ENCODE measurements around the gene ILF2.
"Not testable (repeated sequence)": the region's sequence is repeated elsewhere in the genome, so short reads cannot be mapped to it uniquely, and the experiment has no call there.

Gene ILF2

DNA sequence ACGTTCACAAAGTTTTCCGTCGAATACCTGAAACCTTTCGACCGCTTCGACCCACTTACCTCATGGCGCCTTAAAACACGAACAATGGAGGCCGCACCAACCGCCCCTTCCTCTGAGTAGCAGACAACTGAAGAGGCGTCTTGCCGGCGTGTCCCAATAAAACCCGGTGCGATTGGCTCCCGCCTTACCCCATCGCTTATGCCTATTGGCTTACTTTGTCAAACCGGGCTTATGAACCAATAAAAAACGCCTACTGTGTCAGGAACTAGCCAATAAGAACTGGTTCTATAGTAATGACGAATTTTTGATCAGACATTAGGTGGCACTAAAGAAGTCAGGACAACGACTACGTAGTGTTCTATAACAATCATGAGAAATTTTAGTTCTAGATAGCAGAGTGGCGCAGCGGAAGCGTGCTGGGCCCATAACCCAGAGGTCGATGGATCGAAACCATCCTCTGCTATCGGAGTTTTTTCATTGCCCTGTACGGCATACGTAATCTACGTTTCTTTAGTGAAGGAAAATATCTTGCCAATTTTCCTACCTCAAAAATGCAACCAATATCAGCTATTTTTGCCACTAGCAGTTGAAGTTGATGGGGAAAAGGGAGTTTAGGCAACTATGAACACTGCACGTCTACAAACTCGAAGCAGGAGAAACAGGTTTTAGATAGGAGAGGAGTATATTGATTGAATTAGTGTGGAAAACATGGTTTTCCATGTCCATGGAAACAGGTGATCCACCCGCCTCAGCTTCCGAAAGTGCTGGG, at the start of gene ILF2:
Gene ILF2, minus strand, starts transcription at position 135 of the 769 bp plus-strand sequence. Its CDS starts 71 bp downstream, at position 64.
- DNase-seq, result peak; percentile 99

DNA sequence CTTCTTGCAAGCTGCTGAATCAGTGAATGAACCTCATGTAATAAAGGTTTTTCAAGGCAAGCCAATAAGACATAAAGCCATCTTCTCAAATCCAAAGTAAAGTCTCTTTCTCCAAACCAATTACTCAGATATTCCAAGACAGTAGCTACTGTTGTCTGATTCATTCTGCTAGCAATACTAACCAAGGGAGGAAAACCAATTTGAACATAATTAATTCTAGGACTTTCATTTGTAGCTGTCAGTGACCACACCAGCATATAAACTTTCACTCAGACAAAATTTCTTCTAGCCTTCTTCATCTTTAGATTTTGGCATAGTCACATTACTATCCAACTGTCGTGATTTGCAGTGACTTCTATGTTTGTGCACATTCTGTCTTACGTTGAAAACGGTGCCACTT, 46.5 kb upstream of the ILF2 start:
- no peak for DNase-seq

DNA sequence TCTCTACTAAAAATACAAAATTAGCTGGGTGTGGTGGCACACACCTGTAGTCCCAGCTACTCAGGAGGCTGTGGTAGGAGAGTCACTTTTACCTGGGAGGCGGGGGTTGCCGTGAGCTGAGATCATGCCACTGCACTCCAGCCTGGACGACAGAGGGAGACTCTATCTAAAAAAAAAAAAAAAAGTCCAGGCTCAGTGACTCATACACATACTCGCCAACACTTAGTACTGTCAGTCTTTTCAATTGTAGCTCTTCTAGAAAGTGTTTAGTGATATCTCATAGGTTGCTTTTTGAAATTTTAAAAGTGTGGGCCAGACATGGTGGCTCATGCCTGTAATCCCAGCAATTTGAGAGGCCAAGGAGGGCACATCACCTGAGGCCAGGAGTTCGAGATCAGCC, 45.4 kb upstream of the ILF2 start:
- not testable (repeated sequence) for DNase-seq

DNA sequence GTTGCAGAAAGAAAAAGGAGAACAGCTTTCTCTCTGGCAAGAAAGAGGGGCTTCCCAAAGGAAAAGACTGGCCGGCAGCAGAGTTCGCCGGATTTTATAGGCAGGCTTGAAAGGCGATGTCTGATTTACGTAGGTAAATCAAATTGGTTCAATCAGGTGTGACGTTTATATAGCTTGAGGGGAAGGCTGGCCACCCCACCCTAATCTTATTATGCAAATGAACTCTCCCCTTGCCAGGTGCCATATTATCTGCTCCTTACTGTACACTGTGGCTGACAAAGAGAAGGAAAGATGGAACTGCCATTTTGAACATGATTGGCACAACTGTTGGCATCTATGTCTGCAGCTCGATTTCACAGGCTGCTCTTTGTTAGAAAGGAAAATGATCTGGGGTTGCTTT, 40.2 kb upstream of the ILF2 start:
- no peak for DNase-seq

DNA sequence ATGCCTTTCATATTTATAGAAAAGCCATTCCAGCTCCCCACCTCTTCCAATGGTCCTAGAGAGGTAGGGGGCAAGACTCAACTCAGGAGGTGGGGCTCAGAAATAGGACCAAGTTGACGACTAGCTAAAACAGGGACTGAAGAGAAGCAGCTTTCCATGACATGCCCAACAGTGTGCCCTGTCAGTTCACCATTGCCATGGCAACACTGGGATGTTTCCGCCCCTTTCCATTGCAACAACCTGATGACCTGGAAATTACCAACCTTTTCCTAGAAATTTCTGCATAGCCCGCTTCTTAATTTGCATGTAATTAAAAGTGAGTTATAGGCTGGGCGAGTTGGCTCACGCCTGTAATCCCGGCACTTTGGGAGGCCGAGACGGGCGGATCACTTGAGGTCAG, 34.7 kb upstream of the ILF2 start:
- no peak for DNase-seq

DNA sequence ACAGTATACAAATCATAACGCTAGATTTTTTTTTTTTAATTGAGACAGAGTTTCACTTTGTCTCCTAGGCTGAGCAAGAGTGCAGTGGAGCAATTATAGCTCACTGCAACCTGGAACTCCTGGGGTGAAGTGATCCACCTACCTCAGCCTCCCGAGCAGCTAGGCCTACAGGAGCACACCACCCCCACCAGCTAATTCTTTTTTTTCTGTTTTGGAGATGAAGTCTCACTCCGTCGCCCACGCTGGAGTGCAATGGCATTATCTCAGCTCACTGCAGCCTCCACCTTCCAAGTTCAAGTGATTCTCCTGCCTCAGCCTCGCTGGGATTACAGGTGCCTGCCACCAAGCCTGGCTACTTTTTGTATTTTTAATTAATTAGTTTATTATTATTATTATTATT, 29.0 kb upstream of the ILF2 start:
- no peak for DNase-seq

DNA sequence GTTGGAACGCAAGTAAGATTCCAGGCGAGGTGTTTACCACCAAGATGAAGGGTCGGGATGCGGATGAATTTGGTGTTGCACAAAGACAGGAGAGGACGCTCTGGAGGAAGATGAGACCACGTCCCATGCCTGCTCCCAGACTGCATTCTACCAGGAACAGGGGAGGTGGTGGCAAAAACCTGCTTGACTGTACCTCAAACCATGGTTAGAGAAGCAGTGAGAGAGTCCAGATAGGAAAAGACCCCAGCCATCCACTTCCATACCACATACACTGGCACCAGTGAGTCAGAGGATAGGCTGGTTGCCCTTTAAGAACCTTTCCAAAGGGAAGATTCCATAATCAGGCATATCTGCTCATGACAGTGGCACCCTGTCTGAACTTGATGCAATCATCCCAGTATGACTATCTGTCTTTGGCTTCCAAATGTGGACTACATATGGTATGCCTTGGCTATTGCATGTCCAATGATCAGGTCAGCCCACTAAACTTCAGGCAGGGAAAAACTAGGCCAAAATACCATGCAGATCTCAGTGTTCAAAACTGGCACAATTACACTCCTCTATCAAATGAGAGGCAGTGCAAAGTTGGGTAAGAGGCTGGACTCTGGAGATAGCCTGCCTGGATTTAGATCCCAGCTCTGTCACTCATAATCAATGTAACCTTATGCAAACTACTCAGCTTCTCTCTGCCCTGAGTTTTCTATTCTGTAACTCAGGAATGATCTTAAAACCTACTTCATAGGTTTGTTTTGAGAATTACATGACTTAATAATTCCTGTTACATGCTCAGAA, 28.3 kb upstream of the ILF2 start:
- DNase-seq, result no peak

DNA sequence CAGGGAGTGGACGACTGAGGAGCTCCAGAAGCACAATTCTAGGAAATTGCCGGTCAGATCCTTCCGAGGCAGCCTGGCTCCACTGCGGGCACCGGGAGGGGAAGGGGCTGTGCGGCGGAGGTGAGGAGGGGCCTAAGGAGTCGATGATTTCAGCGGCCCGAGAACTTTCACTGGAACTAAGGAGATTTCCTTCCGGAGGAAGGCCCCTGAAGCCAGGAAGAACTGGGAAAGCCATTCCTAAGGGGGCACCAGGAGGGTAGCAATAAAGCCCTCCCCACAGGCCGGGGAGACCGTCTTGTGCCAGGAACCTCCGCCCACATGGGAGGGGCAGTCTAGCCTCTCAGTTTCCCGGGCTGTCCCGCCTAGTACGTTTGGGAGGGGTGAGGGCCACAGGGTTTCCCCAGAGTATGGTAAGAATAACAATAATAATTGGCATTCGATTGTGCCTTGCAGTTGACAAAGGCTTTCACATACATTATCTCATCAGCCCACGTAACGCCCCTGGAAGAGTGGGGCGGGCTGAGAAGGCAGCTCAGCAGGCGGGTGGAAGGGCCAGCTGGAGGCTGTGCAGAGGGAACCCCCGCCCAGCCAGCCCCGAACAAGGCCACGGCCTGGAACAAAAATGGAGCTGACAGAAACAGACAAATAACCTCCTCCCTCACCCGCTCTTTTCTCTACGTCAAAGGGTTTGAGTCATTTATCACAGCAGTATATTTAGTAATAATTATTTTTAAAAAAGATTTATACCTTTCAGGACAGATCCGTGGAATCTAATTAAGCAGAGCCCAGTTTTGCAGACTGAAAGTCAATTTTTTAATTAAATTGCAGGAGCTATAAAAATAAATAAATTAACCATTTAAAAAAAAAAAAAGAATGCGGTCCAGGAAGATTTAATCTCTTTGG, 27.5 kb upstream of the ILF2 start:
- DNase-seq, result no peak

DNA sequence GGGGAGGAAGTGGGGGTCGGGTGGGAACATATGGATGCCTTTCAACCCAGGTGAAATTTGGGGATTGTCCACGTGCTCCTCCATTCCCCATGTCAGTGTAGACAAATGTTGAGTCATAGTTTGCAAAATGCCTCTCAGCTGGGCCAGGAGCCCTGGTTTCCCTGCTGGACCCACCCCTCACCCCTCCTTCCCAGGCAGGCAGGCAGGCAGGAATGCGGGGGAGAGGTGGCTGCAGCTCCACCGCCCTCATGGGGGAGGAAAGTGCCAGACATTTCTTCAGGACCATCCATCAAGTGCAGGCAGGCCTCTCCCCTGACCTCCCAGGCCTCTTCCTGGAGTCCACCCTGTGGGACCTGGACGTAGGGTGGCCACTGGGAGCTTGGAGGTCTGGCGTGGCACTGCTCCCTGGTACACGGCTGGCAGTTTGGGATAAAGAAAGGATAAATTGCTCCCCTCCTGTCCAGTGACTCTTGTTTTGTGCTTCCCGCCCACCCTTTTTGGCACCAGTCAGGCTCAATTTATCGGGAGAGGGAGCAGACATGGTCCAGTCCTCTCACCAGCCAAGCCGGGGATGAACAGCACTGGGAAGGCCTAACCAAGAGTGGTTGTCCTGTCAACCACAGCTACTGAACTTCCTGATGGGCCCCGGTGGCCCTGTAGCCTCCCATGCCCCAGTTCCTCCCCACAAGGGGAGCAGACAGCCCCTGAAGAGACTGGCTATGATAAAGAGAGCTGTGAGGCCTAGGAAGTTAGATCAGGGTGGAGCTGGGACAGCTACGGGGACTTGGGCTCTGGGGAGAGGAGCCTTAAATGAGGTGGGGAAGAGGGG, 26.6 kb upstream of the ILF2 start:
- DNase-seq, result no peak

DNA sequence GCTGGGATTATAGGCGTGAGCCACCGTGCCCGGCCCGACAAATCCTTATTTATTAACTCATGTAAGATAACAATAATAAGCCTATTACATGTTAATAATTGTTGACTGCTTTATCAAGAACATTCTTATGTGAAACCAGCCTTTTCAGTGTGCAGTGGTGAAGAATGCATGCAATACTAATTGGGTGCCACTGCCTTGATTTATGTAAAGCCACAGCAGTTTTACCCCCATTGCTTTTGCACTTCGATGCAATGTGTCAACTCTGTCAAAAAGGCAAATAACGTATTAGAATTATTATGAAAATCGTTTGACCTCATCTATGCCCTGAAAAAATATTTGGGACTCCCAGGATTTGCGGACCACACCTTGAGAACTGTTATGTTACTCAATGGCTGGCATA, 25.9 kb upstream of the ILF2 start:
- DNase-seq, result no peak

DNA sequence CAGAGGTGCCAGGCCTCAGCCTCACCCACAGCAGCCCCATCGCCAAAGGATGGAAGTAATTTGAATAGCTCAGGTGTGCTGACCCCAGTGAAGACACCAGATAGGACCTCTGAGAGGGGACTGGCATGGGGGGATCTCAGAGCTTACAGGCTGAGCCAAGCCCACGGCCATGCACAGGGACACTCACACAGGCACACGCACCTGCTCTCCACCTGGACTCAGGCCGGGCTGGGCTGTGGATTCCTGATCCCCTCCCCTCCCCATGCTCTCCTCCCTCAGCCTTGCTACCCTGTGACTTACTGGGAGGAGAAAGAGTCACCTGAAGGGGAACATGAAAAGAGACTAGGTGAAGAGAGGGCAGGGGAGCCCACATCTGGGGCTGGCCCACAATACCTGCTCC, 22.7 kb upstream of the ILF2 start:
- no peak for DNase-seq

DNA sequence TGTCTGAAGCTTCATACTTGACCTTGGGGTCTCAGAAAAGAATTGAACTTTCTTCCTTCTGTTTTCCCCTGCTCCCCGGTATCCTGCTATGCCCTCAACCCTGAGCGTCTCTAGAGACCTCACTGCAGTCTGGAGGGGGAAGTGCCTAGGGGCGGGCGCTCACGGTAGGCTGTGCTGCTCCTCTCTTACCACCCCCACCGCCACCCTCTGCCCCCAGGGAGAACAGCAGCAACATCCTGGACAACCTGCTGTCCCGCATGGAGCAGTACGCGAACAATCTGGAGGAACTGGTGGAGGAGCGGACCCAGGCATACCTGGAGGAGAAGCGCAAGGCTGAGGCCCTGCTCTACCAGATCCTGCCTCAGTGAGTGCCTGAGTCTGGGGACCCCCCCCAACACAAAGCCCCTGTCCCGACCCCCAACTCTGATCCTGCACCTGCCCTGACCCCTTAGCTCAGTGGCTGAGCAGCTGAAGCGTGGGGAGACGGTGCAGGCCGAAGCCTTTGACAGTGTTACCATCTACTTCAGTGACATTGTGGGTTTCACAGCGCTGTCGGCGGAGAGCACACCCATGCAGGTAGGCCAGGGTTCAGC, 18.0 kb upstream of the ILF2 start:
- no peak for DNase-seq

DNA sequence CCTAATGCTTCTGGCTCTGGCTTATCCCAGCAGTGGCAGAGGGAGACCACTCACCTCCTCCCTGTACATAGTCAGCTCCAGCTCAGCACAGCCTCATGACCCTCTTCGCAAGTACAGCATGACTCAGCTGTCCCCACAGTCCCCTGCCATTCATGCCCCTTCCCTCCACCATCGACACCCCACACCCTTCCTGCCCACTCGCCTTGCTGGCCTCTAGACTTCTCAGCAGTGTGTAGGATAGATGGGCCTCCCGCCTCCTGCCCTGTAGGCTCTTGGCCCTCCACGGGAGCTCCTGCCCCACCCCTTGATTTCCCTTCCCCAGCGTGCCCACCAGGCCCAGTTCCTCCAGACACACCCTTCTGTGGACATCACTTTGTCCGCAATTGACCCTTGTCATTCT, 17.5 kb upstream of the ILF2 start:
- DNase-seq, result no peak

DNA sequence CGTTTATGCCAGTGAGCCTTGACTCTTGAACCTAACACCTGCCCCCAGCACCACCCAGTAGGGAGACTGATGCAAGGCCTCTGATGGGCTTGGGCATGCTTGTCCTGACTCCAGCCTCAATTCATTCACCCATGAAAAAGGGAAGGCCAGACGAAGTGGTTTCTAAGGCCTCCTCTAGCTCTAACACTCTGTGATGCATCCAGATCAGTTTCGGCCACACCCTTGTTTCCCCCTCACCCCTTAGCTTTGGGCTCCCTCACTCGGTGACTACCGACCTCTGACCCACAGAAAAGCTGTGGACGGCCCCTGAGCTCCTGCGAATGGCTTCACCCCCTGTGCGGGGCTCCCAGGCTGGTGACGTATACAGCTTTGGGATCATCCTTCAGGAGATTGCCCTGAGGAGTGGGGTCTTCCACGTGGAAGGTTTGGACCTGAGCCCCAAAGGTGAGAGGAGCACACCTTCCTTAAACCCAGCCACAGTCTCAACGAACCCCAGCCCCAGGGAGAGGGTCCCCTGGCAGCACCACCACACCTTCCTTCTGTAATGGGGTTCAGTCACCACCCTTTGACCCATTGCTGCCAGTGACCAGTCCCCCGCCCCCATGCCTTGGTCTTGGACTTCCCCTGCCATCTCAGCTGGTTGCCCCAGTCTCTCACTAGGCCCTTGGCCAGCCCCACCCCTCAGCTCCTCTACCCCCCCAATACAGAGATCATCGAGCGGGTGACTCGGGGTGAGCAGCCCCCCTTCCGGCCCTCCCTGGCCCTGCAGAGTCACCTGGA, 16.7 kb upstream of the ILF2 start:
- no peak for DNase-seq

DNA sequence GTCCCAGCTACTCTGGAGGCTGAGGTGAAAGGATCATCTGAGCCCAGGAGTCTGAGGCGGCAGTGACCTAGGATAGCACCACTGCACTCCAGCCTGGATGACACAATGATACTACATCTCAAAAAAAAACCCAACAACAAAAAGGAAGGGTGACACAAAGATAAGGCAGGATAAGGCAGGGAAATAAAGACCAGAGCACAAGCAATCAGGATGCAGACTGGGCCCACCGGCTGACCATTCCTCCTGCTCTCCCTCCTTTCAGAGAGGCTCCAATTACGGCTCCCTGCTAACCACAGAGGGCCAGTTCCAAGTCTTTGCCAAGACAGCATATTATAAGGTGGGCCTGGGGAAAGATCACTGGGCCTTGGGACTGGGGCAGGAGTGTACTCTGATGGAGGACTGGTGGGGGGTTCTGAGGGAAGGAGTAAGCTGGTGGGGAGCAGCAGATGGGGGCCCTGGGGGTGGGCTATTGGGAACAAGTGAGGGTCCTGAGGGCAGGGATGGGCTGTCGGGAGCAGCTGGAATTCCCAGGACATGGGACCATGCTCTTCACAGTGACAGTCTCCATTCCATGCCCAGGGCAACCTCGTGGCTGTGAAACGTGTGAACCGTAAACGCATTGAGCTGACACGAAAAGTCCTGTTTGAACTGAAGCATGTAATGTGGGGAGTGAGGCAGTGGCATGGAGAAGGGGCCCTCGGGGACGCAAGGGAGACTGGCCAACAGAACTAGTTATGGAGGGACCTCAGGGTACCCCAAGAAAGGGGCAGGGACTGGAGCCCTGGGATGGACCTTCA, 14.9 kb upstream of the ILF2 start:
- DNase-seq, result no peak

DNA sequence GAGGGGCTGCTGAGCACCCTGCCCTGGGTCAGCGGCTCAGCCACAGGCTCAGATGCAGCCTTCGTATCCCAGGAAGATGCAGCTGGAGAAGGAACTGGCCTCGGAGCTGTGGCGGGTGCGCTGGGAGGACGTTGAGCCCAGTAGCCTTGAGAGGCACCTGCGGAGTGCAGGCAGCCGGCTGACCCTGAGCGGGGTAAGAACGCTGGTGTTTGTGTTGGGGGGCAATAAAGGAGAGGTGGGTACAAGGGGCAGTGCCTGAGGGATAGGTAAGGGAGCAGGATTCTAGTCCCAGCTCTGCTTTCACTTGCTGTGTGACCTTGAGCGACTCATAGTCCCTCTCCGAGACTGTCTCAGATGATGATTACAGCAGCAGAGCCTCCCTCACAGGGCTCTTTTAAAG, 14.1 kb upstream of the ILF2 start:
- DNase-seq, result no peak

DNA sequence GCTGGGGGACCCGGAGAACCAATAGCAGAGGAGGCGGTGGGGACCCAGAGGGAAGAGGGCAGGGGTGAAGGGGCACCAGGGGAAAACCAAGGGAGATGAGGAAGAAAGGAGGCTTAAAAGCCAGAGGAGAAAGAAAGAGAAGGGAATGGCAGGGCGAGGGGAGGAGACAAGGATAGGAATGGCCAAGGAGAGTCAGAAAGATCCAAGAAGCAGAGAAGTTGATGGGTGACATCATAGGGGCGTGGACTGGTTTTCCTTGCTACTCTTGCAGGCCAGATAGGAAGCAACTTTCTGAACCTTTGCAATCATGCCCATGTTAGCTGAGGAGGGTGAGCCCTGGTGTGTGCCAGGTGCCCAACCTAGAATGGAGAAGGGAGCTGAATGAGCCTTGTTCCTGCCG, 13.1 kb upstream of the ILF2 start:
- DNase-seq, result no peak

DNA sequence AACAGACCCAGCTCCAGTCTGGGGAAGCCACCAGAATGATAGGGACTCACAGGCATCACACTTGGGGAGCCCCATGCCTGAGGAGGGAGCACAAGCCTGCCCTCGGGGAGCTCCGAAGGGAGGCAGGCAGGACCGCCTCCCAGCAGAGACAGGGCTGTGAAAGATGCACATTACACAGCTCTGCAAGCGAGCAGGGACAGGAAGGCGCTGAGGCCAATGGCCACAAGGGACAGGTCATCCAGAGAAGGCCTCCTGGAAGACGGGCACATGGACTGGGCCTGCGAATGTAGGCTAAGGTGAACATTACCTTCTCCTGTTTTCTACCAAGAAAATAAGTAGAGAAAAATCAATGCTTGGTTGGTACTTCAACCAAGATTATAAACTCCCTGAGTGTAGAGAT, 11.9 kb upstream of the ILF2 start:
- no peak for DNase-seq

DNA sequence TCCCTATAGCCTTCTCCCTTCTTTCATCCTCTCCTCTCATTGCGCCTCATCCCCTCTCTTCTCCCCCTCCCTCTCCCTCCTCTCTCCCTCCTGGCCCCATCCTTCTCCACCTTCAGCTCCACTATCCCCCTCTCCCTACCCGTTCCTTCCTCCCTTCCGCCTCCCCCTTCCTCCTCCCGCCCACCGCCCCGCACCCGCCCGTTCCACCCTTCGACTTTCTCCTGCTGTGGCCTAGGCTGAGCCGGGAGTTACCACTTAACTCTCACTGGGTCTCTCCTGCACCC, 9.3 kb upstream of the ILF2 start:
- no peak for DNase-seq

DNA sequence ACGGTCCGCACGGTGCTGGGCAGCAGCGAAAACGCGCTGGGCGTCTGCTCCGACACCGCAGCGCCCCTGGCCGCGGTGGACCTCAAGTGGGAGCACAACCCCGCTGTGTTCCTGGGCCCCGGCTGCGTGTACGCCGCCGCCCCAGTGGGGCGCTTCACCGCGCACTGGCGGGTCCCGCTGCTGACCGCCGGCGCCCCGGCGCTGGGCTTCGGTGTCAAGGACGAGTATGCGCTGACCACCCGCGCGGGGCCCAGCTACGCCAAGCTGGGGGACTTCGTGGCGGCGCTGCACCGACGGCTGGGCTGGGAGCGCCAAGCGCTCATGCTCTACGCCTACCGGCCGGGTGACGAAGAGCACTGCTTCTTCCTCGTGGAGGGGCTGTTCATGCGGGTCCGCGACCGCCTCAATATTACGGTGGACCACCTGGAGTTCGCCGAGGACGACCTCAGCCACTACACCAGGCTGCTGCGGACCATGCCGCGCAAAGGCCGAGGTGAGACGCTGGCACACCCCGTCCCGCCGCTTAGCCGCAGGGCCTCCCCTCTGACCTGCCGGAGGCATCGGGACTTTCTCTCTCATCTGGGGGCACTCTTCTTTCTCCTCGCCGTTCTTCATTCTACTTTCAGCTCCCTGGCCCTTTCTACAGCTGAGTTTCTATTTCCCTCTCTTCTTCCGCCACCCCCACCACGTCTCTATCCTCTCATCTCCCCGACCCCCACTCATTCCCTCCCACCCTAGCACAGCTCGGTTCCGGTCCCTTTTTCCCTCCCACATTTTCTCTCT, 8.7 kb upstream of the ILF2 start:
- DNase-seq, result no peak
